Caki2 (cell line): Measurements from ENCODE around the gene PTPRN2. TPM values are rescaled to one million over a fixed set of nuclear protein-coding genes. Genes with fewer than 3 reads are reported as not detected.

Source experiments
- DNase-seq: peaks from one replicate; pipeline ENCODE4 v3.0.0-alpha.2; 2015; ENCODE audit warnings: low read depth
- in situ Hi-C: cut with HindIII; loops from 2 replicates; pipeline ENCODE4 v1.10.0; 2016; ENCODE audit warnings: low sequenced_read_pairs, low pct_unique_long_range_greater_than_20kb, mixed read lengths
- total RNA-seq: library from RNA; depleted of rRNA; stranded (reverse); fragments of >200 nt; shearing (Covaris generic); gene quantifications from 2 replicates; pipeline ENCODE4 v1.2.3, GENCODE V29; 2014; ENCODE audit warnings: low replicate concordance

The PTPRN2 gene
- total RNA-seq, 1 experiment from 2014 or later: 0.88 TPM

DNA sequence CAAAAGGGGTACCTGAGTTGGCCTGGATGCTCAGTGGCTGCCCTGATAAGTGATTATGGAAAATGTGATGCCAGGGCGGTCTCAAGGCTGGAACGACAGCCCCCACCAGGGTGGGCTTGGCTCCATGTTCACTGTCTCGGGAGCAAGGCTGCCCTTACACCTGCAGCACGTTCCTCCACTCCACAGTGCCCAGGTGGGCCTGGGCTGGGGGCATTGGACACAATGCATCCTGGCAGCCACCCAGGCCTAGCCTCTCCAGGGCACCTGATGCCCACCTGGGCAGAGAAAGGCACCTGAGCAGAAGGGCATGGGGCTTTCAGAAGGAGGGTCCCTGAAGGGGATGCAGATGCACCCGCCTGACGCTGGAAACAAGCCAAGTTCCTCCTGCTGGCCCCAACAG lies 702.5 kb downstream of the PTPRN2 start:
- in situ Hi-C loops: no loop called here
- DNase-seq: no peak

DNA sequence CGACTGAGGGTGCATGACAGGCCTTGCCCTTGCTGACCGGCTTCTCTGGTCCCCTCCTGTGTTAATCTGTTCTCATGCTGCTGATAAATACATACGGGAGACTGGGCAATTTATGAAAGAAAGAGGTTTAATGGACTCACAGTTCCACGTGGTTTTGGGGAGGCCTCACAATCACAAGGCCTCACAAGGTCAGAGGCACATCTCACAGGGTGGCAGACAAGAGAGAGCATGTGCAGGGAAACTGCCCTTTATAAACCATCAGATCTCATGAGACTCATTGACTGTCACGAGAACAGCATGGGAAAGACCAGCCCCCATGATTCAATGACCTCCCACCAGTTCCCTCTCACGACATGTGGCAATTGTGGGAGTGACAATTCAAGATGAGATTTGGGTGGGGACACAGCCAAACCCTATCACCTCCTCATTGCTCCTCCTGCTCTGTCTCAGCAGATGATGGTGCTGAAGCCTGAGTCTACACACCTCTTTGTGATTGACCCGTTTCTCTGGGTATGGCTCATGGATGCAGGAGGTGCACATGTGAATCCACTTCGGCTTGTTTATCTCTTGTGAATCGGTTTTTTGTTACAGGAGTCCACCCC lies 703.1 kb downstream of the PTPRN2 start:
- in situ Hi-C loops: no loop called here
- no peak for DNase-seq

DNA sequence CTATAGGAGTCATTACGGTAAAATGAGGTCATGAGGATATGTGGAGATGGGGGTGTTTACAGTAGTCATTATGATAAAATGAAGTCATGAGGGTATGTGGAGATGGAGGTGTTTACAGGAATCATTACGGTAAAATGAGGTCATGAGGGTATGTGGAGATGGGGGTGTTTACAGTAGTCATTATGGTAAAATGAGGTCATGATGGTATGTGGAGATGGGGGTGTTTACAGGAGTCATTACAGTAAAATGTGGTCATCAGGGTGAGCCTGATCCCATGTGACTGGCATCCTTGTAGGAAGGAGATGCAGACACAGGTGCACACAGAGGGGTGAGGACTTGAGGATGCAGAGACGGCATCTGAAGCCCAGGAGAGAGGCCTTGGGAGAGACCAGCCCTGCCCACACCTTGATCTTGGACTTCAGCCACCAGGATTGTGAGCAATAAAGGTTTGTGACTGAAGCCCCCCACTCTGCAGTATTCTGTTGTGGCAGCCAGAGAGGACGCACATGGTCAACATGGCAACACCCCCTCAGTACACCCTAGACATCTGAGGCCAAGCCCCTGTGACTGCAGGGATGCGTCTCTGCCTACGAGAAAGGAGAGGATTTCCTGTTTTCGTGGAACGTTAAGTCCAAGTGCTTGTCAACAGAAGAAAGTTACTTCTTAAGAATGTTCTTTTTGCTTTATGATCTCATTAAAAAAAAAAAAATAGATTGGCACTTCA lies 706.4 kb downstream of the PTPRN2 start:
- no peak for DNase-seq
- in situ Hi-C loops: no loop called here

DNA sequence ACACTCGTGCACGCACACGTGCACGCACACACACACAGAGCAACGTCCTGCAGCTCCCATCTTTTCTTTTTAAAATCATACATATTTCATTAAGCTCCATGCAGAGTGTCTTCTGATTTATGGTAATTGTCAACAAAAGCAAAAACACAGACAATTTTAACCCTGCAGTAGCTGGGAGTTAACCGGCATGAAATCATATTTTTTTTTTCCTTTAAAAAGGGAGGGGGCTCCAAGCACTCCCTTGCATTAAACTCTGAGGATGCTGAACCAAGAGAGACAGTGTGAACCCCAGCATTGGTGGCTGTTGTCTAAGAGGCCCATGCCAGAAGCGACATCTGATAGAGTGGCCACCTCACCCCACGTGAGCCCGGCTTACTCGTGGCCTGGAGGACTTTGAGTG lies 708.2 kb downstream of the PTPRN2 start:
- in situ Hi-C loops: no loop called here
- no peak for DNase-seq

DNA sequence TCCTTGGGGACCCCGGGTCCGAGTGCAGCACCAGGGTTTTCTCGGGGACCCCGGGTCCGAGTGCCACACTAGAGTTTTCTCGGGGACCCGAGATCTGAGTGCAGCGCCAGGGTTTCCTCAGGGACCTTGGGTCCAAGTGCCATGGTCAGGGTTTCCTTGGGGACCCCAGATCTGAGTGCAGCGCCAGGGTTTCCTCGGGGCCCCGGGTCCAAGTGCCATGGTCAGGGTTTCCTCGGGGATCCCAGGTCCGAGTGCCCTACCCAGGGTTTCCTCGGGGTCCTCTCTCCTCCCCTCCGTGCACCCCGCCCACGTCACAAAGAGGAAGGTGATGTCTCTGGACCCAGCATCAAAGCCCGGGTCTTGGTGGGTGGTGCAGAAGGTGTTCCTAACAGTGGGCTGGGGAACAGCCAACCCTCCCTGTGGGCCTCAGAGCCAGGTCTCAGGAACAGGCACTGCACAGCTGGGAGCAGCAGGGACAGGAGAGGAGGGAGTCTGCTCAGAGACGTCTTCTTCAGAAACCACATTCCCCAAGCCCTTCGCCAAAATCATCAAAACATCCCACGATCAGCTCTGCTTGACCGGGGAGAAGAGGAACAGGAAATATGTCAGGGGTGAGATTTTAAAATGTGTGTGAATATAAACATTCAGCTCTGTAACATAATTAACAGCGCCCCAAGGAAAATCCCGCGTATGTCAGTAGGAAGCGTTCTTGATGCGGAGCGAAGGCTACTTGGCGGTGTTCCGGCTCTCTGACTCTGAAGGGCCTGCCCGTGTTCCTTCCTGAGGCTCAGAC lies 710.1 kb downstream of the PTPRN2 start:
- in situ Hi-C loops: no loop called here

DNA sequence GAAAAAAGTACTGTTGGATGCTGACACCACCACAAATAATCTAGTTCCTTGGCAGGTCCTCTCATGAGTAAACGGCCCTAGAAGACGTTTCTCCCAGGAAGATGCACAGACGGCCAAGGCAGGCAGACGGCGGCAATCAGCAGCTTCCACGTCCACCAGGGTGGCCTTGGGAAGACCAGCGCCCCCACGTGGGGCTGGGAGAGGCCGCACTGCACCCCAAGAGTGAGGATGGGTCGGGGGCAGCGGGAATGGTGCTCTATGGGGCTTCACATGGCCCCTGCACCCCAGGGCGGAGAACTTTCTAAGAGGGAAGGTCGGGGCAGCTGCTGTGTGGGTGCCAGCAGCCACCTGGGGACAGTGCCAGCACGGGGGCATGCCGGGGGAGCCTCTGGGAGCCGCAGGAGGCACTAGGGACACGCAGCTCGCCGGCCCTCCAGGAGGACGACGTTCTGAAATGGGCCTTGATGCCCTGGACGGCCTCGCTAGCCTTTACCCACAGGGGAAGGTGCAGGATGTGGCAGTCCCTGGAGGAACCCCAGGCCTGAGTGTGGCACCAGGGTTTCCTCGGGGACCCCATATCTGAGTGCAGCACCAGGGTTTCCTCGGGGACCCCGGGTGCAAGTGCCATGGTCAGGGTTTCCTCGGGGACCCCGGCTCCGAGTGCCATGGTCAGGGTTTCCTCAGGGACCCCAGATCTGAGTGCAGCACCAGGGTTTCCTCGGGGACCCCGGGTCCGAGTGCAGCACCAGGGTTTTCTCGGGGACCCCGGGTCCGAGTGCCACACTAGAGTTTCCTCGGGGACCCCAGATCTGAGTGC lies 710.9 kb downstream of the PTPRN2 start:
- in situ Hi-C loops: no loop called here
- no peak for DNase-seq

More for the DNA sequence above, 710.1 kb downstream of the PTPRN2 start:
- DNase-seq: no peak

DNA sequence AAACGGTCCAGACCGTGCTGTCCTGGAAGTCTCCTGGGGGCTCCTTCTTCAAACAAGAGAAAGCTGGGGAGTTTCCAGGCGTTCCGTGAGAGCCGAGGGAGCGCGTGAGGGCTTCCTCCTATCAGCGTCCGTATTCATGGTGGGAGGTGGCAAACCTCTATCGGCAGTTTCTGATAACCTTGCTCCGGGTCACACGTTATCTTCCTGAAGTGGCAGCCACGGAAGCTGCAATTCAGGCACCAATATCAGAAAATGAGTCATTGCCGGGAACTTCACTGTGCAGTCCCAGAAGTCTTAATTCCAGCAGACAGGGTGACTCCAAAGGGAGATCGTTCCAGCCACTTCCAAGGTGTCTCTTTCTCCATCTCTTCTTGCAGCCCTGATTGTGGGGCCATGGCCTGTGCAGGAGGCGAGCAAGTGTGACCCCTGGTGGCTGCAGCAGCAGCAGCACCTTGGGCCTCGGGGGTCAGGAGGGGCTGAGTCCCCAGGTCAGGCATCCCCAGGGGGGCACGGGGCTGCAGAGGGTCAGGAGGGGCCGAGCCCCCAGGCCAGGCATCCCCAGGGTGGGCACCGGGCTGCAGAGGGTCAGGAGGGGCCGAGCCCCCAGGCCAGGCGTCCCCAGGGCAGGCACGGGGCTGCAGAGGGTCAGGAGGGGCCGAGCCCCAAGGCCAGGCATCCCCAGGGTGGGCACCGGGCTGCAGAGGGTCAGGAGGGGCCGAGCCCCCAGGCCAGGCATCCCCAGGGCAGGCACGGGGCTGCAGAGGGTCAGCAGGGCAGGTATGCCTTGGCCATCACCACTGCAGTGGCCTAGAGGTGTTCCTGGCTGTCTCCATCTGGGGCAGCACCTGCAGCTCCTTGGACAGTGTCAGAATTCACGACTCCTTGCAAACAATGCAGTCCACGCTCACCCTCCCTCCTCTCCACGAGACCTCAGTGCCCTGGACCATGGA lies 712.1 kb downstream of the PTPRN2 start:
- in situ Hi-C loops: no loop called here
- DNase-seq: no peak

DNA sequence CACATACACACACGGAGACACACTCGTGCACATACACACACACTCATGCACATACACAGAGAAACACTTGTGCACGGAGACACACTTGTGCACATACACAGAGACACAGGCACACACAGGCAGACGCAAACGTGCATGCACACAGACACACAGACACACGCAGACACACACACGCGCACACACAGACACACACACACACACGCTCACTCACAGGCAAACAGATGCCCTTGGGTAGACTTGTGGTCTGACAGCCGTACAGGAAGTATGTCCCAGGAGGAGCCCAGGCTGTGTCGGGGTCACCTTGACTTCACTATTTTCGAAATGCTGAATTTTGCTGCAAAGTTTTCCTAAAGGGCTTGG lies 712.8 kb downstream of the PTPRN2 start:
- in situ Hi-C loops: no loop called here
- DNase-seq: no peak

DNA sequence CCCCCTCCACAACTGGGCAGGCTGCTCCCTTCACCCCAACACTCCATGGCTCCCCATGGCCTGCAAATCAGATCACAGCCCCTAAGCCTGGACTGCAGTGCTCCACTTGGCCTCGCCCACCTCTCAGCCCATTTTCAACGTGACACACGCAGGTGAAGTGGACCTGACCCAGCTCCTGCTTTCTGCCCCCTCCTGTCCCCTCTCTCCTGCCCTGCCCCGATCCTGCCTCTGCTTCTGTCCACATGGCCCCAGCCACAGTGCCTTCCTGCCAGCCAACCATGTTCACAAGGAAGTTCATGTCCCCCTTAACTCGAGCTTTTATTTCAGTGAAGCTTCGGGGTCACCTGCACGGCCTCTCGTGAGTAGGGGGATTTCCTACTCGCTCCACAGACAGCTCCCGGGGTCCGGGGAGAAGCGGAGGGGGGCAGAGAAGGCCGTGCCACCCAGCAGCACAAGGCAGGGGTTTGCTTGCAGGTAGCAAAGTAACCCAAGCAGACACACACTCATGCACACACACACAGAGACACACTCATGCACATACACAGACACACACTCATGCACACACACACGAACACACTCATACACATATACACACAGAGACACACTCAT lies 713.3 kb downstream of the PTPRN2 start:
- no peak for DNase-seq
- in situ Hi-C loops: no loop called here

DNA sequence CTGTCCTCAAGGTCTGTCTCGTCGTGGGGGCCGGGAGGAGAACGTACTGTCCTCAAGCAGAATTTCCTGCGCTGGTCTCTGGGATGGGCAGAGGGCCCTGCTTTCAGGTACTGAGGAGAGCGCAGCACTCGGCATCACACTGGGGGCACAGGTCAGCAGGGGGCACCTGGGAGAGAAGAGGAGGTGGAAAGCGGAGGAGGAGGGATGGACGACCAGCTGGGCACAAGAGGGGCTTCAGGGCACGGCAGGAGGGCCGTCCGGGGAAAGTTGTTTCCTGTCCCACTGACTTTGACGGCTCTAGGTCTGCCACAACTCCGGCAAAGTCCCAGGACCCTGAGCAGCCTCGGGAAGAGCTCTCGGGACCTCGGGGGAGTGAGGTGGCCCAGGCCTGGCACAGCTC lies 714.0 kb downstream of the PTPRN2 start:
- no peak for DNase-seq
- in situ Hi-C loops: no loop called here

DNA sequence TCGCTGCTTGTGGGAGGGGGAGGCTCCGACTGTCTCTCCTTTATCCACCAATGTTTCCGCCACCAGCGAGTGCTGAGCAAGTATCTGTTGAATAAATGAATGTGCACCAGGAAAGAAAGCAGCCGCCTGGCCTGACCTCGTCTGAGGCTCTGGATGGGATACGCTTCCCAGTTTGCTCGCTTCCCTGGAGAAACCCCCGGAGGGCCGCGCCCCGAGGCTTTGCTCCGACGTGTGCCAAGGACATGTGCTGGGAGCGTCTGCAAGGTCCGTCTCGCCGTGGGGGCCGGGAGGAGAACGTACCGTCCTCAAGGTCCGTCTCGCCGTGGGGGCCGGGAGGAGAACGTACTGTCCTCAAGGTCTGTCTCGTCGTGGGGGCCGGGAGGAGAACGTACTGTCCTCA lies 714.4 kb downstream of the PTPRN2 start:
- in situ Hi-C loops: no loop called here
- no peak for DNase-seq

DNA sequence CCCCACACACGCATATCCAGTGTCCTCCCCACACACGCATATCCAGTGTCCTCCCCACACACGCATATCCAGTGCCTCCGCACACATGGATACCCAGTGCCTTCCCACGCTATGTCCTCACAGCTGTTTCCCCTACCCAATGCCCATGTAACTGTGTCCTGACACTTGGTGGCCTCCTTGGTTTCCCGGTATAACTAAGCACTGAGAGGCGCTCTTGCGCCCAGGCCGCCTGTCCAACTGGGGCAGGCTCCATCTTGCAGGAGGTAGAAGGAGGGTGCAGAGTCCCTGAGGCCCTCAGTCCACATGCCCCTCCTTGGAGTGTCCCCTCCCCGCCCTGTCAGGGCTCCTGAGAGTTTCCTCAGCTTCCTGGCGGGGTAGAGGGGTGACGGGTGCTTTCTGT lies 715.2 kb downstream of the PTPRN2 start:
- DNase-seq: no peak
- in situ Hi-C loops: no loop called here

DNA sequence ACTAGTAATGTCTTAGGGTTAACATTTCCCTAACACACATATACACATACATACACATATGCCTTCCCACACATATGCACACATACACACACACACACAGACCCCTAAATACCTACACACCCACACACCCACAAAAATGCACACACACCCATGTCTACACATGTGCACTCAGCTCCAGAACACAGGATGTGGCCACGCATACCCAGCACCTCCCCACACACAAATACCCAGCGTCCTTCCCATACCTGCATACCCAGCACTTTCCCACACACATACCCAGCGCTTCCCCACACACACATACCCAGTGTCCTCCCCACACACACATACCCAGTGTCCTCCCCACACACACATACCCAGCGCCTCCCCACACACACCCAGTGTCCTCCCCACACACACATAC lies 715.9 kb downstream of the PTPRN2 start:
- in situ Hi-C loops: no loop called here
- DNase-seq: no peak

DNA sequence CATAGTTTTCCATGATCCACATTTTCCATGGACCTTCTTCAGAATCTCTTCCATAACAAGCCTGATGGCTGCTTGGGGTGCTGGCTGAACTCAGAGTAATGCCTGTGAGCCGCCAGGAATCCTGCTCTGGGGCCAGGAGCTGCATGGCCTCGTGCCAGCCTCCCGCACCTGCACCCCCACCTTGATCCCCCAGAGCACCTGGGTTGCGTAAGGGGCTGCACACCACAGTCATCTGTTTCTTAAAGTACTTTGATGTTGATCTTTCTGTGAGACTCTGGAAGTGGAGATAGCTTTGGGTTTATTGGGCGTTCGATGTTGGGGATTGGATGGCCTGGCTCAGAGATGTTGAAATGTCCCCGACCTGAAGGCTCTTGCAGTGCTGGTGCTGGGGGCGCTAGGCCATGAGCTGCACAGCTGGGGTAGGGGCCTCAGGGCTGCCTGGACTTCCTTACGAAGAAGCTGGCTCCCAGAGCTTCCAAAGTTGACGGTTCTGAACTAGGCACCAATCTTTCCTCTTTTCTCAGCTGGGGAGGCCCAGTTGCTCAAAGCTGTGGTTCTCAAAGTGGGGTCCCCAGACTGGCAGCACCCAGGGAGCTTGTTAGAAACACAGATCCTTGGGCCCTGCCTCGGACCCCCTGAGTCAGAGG lies 716.9 kb downstream of the PTPRN2 start:
- in situ Hi-C loops: no loop called here
- DNase-seq: no peak

DNA sequence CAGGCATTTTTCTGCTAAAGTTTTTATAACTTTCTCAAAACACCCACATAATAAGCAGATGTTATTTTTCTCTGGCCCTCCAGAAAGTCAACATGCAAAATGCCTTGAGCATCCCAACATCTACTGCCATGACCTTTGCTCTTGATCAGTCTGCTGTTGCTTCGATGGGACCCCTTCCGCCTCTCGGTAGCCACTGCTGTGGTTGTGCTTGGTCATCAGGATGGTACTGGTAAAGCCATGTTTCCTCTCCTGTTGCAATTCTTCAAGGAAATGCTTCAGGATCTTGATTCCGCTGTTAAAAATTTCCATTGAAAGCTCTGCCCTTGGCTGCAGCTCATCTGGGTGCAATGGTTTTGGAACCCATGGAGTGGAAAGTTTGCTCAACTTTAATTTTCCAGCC lies 717.8 kb downstream of the PTPRN2 start:
- no peak for DNase-seq
- in situ Hi-C loops: no loop called here

DNA sequence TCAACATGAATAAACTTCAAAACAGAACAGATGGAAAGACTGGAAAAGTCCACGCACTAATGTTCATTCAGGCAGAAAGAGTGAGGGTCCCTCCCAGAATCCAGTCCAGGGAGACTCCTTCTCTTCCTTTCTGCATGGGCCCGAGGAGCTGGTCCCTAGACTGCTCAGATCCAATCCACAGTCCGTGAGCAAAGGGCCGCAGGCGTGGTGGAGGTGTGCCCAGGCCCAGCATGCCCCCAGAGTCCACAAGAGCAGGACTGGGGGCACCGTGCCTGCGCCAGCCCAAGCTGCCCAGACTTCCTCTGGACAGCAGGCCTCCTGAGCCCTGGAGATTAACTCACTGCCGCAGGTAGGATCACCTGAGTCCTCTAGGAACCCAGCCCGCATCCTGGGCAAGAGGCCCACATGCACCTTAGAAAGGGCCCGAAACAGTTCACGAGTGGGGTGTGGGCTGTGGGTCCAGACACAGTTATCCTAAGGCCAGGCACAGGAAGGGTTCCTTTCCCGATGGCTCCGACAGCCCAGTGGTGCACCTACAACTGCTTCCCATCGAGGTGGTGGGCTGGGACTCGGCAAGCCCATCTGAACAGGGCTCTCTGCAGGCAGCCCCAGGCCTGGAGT lies 719.8 kb downstream of the PTPRN2 start:
- in situ Hi-C loops: no loop called here
- no peak for DNase-seq
